ENCODE data around the gene ANKRD11.
A peak's percentile ranks its signal among the peaks of the same experiment; 100 is the strongest.

ANKRD11 gene

GRCh38 chr16:89519881-89520280 lies 29.5 kb upstream of the ANKRD11 start:
- DNase-seq (ENCODE audit: low read depth in 2 of 2), result no peak
- no peak overlapping the region for H3K4me3 ChIP-seq (replicated peaks in 1 of 2; ENCODE audit: low read depth in 2 of 2, low read length in 2 of 2)
- TF ChIP-seq CTCF (IDR thresholded peaks at IDR 0.05; ENCODE audit: low read depth, low read length), result no peak

- DNase-seq (ENCODE audit: low read depth in 2 of 2), result no peak
- no peak overlapping the region for H3K4me3 ChIP-seq (replicated peaks in 1 of 2; ENCODE audit: low read depth in 2 of 2, low read length in 2 of 2)
- no peak for TF ChIP-seq CTCF (IDR thresholded peaks at IDR 0.05; ENCODE audit: low read depth, low read length)
Observed at GRCh38 chr16:89517128-89517527, 26.8 kb upstream of the ANKRD11 start.

- no peak for TF ChIP-seq CTCF (IDR thresholded peaks at IDR 0.05; ENCODE audit: low read depth, low read length)
- no peak overlapping the region for H3K4me3 ChIP-seq (replicated peaks in 1 of 2; ENCODE audit: low read depth in 2 of 2, low read length in 2 of 2)
- no peak for DNase-seq (ENCODE audit: low read depth in 2 of 2)
Observed at GRCh38 chr16:89512453-89512852, 22.1 kb upstream of the ANKRD11 start.

GRCh38 chr16:89511374-89511773 lies 21.0 kb upstream of the ANKRD11 start:
- TF ChIP-seq CTCF (IDR thresholded peaks at IDR 0.05; ENCODE audit: low read depth, low read length), result no peak
- H3K4me3 ChIP-seq (replicated peaks in 1 of 2; ENCODE audit: low read depth in 2 of 2, low read length in 2 of 2), result no peak overlapping the region
- DNase-seq (ENCODE audit: low read depth in 2 of 2), result no peak

- no peak overlapping the region for H3K4me3 ChIP-seq (replicated peaks in 1 of 2; ENCODE audit: low read depth in 2 of 2, low read length in 2 of 2)
- DNase-seq (ENCODE audit: low read depth in 2 of 2), result no peak
Observed at GRCh38 chr16:89510526-89510925, 20.2 kb upstream of the ANKRD11 start.

GRCh38 chr16:89507834-89508590 lies 17.7 kb upstream of the ANKRD11 start, which contains the start of gene SPG7:
TSS of gene SPG7 (plus strand) at chr16:89508403. CDS start at chr16:89508418, 15 bp downstream.
- H3K4me3 ChIP-seq (replicated peaks in 1 of 2; ENCODE audit: low read depth in 2 of 2, low read length in 2 of 2), result peak within 1 kb of the TSS; percentile 73 to 82
- DNase-seq (ENCODE audit: low read depth in 2 of 2), result peak; percentile 85 to 90
- TF ChIP-seq CTCF (IDR thresholded peaks at IDR 0.05; ENCODE audit: low read depth, low read length), result no peak

More at GRCh38 chr16:89510526-89510925, 20.2 kb upstream of the ANKRD11 start:
- TF ChIP-seq CTCF (IDR thresholded peaks at IDR 0.05; ENCODE audit: low read depth, low read length), result no peak

Measured in cardiac fibroblast (primary cell).